Transverse colon (tissue), 4 donors: Measurements from ENCODE around the gene FRMPD4.

Source experiments
- EP300 ChIP-seq: sonication (generic); formaldehyde crosslinking; IDR thresholded peaks from one replicate; pipeline ENCODE4 v1.6.1; 2017; ENCODE audit warnings: antibody characterized with exemption, low read depth
- POLR2A ChIP-seq: fragments of 450-650 bp; IDR thresholded peaks from one replicate; pipeline ENCODE4 v1.6.1; 2016; ENCODE audit warnings: antibody characterized with exemption, mild to moderate bottlenecking, moderate library complexity
- POLR2AphosphoS5 ChIP-seq, 3 donors: sonication (generic); formaldehyde crosslinking; IDR thresholded peaks; one replicate each; pipeline ENCODE4 v1.6.1; 2016; ENCODE audit warnings: antibody characterized with exemption in 3 of 3
- TF ChIP-seq, protein P1 (sequence below), 5 experiments: fragments of 200-600 bp in 3 of 5; fragments of 450-650 bp in 2 of 5; sonication (generic) in 3 of 5; IDR thresholded peaks; 1 replicate in 2 of 5; 2 replicates in 3 of 5; pipeline ENCODE4 v1.5.1; 2016 to 2017; ENCODE audit warnings: antibody characterized with exemption in 5 of 5, inconsistent platforms in 3 of 5, mild to moderate bottlenecking in 2 of 5, moderate library complexity in 1 of 5

DNA sequence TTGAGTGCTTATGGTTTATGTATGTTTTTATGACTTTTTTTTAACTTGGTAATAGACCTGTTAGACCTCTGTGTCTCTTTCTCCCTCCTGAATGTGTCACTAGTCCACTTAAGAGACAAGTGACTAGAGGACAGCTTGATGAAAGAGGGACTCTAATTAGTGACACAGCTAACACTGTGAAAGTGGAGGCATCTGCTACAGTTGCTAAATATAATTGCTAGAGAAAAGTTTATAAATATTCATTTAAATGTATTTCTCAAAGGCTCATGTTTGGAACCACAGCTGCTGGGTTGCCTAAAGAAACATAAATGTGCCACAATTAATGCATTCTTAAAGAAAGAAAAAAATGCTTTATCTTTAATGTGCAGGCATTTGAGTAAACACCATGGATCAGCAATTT is 176.4 kb downstream of the FRMPD4 start:
- TF ChIP-seq, protein P1, sequence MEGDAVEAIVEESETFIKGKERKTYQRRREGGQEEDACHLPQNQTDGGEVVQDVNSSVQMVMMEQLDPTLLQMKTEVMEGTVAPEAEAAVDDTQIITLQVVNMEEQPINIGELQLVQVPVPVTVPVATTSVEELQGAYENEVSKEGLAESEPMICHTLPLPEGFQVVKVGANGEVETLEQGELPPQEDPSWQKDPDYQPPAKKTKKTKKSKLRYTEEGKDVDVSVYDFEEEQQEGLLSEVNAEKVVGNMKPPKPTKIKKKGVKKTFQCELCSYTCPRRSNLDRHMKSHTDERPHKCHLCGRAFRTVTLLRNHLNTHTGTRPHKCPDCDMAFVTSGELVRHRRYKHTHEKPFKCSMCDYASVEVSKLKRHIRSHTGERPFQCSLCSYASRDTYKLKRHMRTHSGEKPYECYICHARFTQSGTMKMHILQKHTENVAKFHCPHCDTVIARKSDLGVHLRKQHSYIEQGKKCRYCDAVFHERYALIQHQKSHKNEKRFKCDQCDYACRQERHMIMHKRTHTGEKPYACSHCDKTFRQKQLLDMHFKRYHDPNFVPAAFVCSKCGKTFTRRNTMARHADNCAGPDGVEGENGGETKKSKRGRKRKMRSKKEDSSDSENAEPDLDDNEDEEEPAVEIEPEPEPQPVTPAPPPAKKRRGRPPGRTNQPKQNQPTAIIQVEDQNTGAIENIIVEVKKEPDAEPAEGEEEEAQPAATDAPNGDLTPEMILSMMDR (IDR thresholded peaks at IDR 0.05): no peak
- TF ChIP-seq POLR2A: no peak
- TF ChIP-seq EP300: no peak
- no peak for TF ChIP-seq POLR2AphosphoS5 (IDR thresholded peaks at IDR 0.05)
